GM13976 (cell line): ENCODE results near the gene CROT.

Source experiments
- DNase-seq: peaks from one replicate; pipeline ENCODE4 v3.0.0; 2012; ENCODE audit warnings: low spot score
- in situ Hi-C: fragments of 300-500 bp; cut with MboI; formaldehyde crosslinking; loops from one replicate; pipeline ENCODE4 v1.12.0; 2022; ENCODE audit warnings: low sequenced_read_pairs, mixed read lengths, inconsistent platforms; ENCODE audit not compliant: unreplicated experiment
- TF ChIP-seq, protein P1 (sequence below): IDR thresholded peaks from 2 replicates; pipeline ENCODE4 v1.5.1; 2012; ENCODE audit warnings: borderline replicate concordance, mild to moderate bottlenecking; ENCODE audit not compliant: insufficient read depth; ENCODE audit errors: extremely low read depth, missing control alignments, control extremely low read depth

Gene CROT

DNA sequence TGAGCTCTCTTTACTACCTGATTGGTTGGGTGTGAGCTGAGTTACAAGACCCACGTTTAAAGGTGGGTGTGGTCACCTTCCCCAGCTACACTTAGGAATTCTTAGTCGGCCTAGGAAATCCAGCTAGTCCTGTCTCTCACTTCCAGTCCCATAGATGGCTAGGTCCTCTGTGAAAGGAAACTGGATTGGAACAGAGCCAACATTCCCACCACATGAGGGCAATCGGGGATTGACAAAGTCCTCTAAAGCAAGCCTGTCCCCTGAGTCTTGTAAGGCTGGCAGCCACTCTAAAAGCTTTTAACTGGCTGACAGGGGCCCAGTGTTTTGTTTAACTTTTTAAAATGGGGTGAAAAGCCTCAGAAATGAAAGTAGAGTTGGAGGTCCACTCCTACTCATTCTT is 15.1 kb upstream of the CROT start:
- no peak for DNase-seq
- in situ Hi-C loops: no loop called here
- TF ChIP-seq, protein P1, sequence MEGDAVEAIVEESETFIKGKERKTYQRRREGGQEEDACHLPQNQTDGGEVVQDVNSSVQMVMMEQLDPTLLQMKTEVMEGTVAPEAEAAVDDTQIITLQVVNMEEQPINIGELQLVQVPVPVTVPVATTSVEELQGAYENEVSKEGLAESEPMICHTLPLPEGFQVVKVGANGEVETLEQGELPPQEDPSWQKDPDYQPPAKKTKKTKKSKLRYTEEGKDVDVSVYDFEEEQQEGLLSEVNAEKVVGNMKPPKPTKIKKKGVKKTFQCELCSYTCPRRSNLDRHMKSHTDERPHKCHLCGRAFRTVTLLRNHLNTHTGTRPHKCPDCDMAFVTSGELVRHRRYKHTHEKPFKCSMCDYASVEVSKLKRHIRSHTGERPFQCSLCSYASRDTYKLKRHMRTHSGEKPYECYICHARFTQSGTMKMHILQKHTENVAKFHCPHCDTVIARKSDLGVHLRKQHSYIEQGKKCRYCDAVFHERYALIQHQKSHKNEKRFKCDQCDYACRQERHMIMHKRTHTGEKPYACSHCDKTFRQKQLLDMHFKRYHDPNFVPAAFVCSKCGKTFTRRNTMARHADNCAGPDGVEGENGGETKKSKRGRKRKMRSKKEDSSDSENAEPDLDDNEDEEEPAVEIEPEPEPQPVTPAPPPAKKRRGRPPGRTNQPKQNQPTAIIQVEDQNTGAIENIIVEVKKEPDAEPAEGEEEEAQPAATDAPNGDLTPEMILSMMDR: no peak

DNA sequence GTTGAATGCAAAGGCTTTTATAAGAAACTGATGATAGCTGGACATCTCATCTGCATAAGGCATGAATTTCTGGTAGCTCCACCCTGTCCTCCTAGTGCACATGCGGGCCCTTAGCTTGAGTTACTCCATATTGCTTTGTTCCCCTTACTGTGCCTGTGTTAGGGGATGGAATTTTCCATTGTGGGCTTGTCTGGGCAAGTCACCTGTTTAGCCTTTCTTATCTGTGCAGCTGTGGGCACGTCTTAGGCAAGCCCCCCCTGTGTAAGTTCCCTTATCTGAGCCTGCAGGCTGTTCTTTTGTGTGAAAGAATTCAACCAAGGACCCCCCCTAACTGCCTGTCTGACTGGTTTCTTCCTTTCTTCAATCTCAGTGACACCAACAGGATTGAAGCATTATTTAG is 14.5 kb upstream of the CROT start:
- in situ Hi-C loops: no loop called here

DNA sequence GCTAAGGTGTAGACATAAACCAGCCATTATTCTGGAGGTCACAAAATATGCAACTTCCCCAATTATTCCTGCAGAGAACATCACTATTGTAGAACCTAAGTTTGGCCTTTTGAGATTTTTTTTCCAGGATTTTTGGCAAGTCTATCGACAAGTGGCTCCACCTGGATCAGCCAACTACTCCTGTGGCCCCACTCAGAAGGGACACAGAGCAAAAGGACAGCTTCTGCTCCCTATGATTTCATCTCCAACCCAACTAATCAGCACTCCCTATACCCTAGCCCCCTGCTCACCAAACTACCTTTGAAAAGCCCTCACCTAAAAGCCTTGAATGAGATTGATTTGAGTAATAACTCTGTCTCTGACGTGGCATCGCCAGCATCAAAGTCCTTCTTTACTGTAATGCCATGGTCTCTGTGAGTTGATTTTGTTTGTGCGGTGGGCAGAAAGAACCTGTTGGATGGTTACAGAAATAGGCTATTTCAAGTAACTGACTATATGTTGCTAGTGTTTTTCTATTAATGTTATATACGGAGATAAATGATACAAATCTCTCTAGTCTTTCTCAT is 13.7 kb upstream of the CROT start:
- no peak for DNase-seq
- in situ Hi-C loops: no loop called here
- TF ChIP-seq, protein P1: no peak

More for the DNA sequence above, 14.5 kb upstream of the CROT start:
- DNase-seq: no peak
- TF ChIP-seq, protein P1: no peak

GRCh38 chr7:87332321-87332720 is 13.1 kb upstream of the CROT start:
- TF ChIP-seq, protein P1: no peak
- in situ Hi-C loops: no loop called here
- no peak for DNase-seq

DNA sequence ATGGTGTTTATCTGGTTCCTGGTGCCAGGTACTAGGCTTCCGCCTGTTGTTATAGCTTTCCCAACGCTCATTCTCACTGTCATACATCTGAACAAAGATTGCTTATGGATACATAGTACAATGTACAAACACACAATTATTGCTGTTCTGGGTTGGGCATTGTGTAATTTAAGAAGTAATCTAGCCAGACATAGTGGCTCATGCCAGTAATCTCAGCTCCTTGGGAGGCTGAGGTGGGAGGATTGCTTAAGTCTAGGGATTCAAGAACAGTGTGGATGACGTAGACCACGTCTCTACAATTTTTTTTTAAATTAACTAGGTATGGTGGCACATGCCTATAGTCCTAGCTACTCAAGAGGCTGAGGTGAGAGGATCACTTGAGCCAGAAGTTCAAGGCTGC is 9.3 kb upstream of the CROT start:
- TF ChIP-seq, protein P1: no peak

DNA sequence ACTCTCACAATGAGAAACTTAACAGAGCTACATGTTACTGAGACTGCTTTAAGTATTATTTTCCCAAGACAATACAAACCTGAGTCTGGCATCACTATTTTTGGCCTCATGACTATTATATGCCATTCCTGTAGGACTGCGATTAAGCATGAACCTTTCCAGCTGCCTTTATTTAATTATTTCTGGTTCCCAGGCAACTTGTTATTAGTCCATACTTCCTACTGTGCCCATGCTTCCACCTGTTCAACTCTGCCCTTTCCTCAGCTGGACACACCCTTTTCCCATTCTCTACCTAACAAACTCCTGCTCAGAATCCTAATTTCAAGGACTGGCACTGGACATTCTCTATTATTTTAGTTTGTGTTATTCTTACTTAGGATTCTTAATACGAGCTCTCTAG is 8.1 kb upstream of the CROT start:
- TF ChIP-seq, protein P1: no peak
- DNase-seq: no peak
- in situ Hi-C loops: no loop called here

More for the DNA sequence above, 9.3 kb upstream of the CROT start:
- DNase-seq: no peak
- in situ Hi-C loops: no loop called here
